Astrocyte (in vitro differentiated cells and primary cell): Measurements from ENCODE around the gene TRMT61A. TPM values are rescaled to one million over a fixed set of nuclear protein-coding genes. Genes with fewer than 3 reads are reported as not detected.
"Not testable (repeated sequence)": the region's sequence is repeated elsewhere in the genome, so short reads cannot be mapped to it uniquely, and the experiment has no call there.

Experiments used
- DNase-seq: peaks from one replicate; pipeline ENCODE4 v3.0.0-alpha.2; 2010; ENCODE audit warnings: low read depth
- FAIRE-seq: peaks from 2 replicates; lab custom pipeline; 2011; peaks lifted over from hg19 to GRCh38; lab: Jason Lieb, UNC
- H2AFZ ChIP-seq: 2 replicates; pipeline ENCODE4 v1.6.0; 2012; ENCODE audit warnings: low read depth, low read length, inconsistent platforms
- H3K27ac ChIP-seq: 2 replicates; pipeline ENCODE4 v1.5.1; 2011; ENCODE audit warnings: low read depth, low read length, inconsistent platforms
- H3K27me3 ChIP-seq: 2 replicates; pipeline ENCODE4 v1.6.0; 2011; ENCODE audit warnings: low read length, inconsistent platforms; ENCODE audit not compliant: insufficient read depth
- H3K36me3 ChIP-seq: 2 replicates; pipeline ENCODE4 v1.5.1; 2011; ENCODE audit warnings: low read length, inconsistent platforms; ENCODE audit not compliant: insufficient read depth
- H3K4me1 ChIP-seq: 2 replicates; pipeline ENCODE4 v1.5.1; 2011; ENCODE audit warnings: low read length, inconsistent platforms; ENCODE audit not compliant: insufficient read depth
- H3K4me2 ChIP-seq: 2 replicates; pipeline ENCODE4 v1.6.0; 2012; ENCODE audit warnings: low read length, inconsistent platforms
- H3K4me3 ChIP-seq: 2 replicates; pipeline ENCODE4 v1.5.1; 2011; ENCODE audit warnings: low read depth, mild to moderate bottlenecking, low read length, inconsistent platforms; ENCODE audit not compliant: insufficient read depth
- H3K79me2 ChIP-seq: 2 replicates; pipeline ENCODE4 v1.6.0; 2012; ENCODE audit warnings: mild to moderate bottlenecking, low read length, inconsistent platforms; ENCODE audit not compliant: insufficient read depth
- H3K9ac ChIP-seq: 2 replicates; pipeline ENCODE4 v1.6.0; 2012; ENCODE audit warnings: mild to moderate bottlenecking, low read length, inconsistent platforms
- H3K9me3 ChIP-seq: 2 replicates; pipeline ENCODE4 v1.5.1; 2012; ENCODE audit warnings: low read depth, mild to moderate bottlenecking, low read length, inconsistent platforms; ENCODE audit not compliant: insufficient read depth
- H4K20me1 ChIP-seq: 2 replicates; pipeline ENCODE4 v1.6.0; 2012; ENCODE audit warnings: low read length, inconsistent platforms; ENCODE audit not compliant: insufficient read depth
- H3K27ac Mint-ChIP-seq: one replicate; pipeline ENCODE4 v1.8.0; 2021; ENCODE audit warnings: mild to moderate bottlenecking, mixed read lengths; ENCODE audit not compliant: unreplicated experiment
- H3K27me3 Mint-ChIP-seq: one replicate; pipeline ENCODE4 v1.8.0; 2021; ENCODE audit warnings: low read depth, mixed read lengths; ENCODE audit not compliant: unreplicated experiment
- H3K36me3 Mint-ChIP-seq: one replicate; pipeline ENCODE4 v1.8.0; 2021; ENCODE audit warnings: low read depth, mixed read lengths; ENCODE audit not compliant: unreplicated experiment
- H3K4me1 Mint-ChIP-seq: one replicate; pipeline ENCODE4 v1.8.0; 2021; ENCODE audit warnings: low read depth, mixed read lengths; ENCODE audit not compliant: unreplicated experiment
- H3K4me3 Mint-ChIP-seq: one replicate; pipeline ENCODE4 v1.8.0; 2021; ENCODE audit warnings: mild to moderate bottlenecking, moderate library complexity, mixed read lengths; ENCODE audit not compliant: unreplicated experiment
- H3K9me3 Mint-ChIP-seq: one replicate; pipeline ENCODE4 v1.8.0; 2021; ENCODE audit warnings: mild to moderate bottlenecking, mixed read lengths; ENCODE audit not compliant: unreplicated experiment
- CTCF ChIP-seq: IDR thresholded peaks from 2 replicates; pipeline ENCODE4 v1.5.1; 2011; ENCODE audit warnings: low read depth, mild to moderate bottlenecking, inconsistent platforms, low read length, moderate library complexity; ENCODE audit not compliant: insufficient read depth
- EZH2 ChIP-seq: IDR thresholded peaks from 2 replicates; pipeline ENCODE4 v1.6.1; 2012; ENCODE audit warnings: mild to moderate bottlenecking, low read length, inconsistent platforms; ENCODE audit not compliant: insufficient read depth
- total RNA-seq: library from RNA; stranded (reverse); gene quantifications from 2 replicates; pipeline ENCODE4 v1.2.1, GENCODE V29; 2021

Gene TRMT61A
- total RNA-seq, 1 donor from 2014 or later = 12.4 TPM

GRCh38 chr14:103523575-103523954 is 5.4 kb upstream of the TRMT61A start:
- Histone ChIP-seq H3K4me1 (peaks cover 35% of the 10 kb centered on the region), H3K27me3 (peaks cover 14% of the 10 kb centered on the region), H2AFZ (no peak overlapping the region), H3K4me3 (no peak overlapping the region), H3K9me3 (no peaks in the 10 kb centered on the region), H3K79me2 (no peaks in the 10 kb centered on the region), H3K9ac (no peak overlapping the region), H4K20me1 (peaks cover 27% of the 10 kb centered on the region), H3K36me3 (no peaks in the 10 kb centered on the region), H3K27ac (no peak overlapping the region), H3K4me2 (no peak overlapping the region)
- FAIRE-seq (no peak), DNase-seq (no peak)
- H3K4me3 Mint-ChIP-seq = peak overlapping the region; percentile 68
- peaks cover 6% of the 10 kb centered on the region for H3K27me3 Mint-ChIP-seq
- no peak overlapping the region for H3K27ac Mint-ChIP-seq
- peaks cover 2% of the 10 kb centered on the region for H3K36me3 Mint-ChIP-seq
- H3K9me3 Mint-ChIP-seq = no peaks in the 10 kb centered on the region
- TF ChIP-seq EZH2 (no peak), CTCF (no peak)
- peaks cover 14% of the 10 kb centered on the region for H3K4me1 Mint-ChIP-seq

- Histone ChIP-seq H3K4me2 (no peak overlapping the region), H3K36me3 (no peaks in the 10 kb centered on the region)
Observed at GRCh38 chr14:103524002-103524935, 4.7 kb upstream of the TRMT61A start.

GRCh38 chr14:103525430-103526246 is 3.4 kb upstream of the TRMT61A start:
- not testable (repeated sequence) for H3K4me3 Mint-ChIP-seq, H3K4me2 ChIP-seq, H3K9me3 Mint-ChIP-seq, H2AFZ ChIP-seq, H3K36me3 ChIP-seq, H3K27ac Mint-ChIP-seq, H3K9ac ChIP-seq, H3K36me3 Mint-ChIP-seq, FAIRE-seq, DNase-seq, H3K4me3 ChIP-seq, H3K27me3 Mint-ChIP-seq, H3K27ac ChIP-seq, H3K9me3 ChIP-seq
- peaks cover 13% of the 10 kb centered on the region for H3K4me1 Mint-ChIP-seq
- H3K27me3 ChIP-seq = peaks cover 14% of the 10 kb centered on the region
- peaks cover 16% of the 10 kb centered on the region for H3K79me2 ChIP-seq
- peaks cover 17% of the 10 kb centered on the region for H4K20me1 ChIP-seq
- peaks cover 38% of the 10 kb centered on the region for H3K4me1 ChIP-seq

More at GRCh38 chr14:103524002-103524935, 4.7 kb upstream of the TRMT61A start:
- H4K20me1 ChIP-seq = peaks cover 20% of the 10 kb centered on the region
- TF ChIP-seq CTCF (no peak), EZH2 (no peak)
- H3K4me1 ChIP-seq = peaks cover 30% of the 10 kb centered on the region
- peaks cover 13% of the 10 kb centered on the region for H3K4me1 Mint-ChIP-seq
- FAIRE-seq (no peak), DNase-seq (no peak)
- H3K4me3 ChIP-seq = no peak overlapping the region
- H3K9me3 ChIP-seq = no peaks in the 10 kb centered on the region
- H3K36me3 Mint-ChIP-seq = peaks cover 2% of the 10 kb centered on the region
- H3K79me2 ChIP-seq = peaks cover 3% of the 10 kb centered on the region
- peaks cover 6% of the 10 kb centered on the region for H3K27me3 Mint-ChIP-seq
- H3K9me3 Mint-ChIP-seq = no peaks in the 10 kb centered on the region
- peak overlapping the region; percentile 68 for H3K4me3 Mint-ChIP-seq
- no peak overlapping the region for H3K9ac ChIP-seq
- H3K27me3 ChIP-seq = peaks cover 14% of the 10 kb centered on the region
- no peak overlapping the region for H2AFZ ChIP-seq
- no peak overlapping the region for H3K27ac Mint-ChIP-seq
- no peak overlapping the region for H3K27ac ChIP-seq
